HG03196 (cell line): ENCODE results near the gene CYB5R3.
"Not testable (repeated sequence)": the region's sequence is repeated elsewhere in the genome, so short reads cannot be mapped to it uniquely, and the experiment has no call there.

Source experiments
- ATAC-seq: cut with Tn5 transposase; IDR thresholded peaks from one replicate; pipeline ENCODE4 v1.9.1; 2021; ENCODE audit not compliant: unreplicated experiment

The CYB5R3 gene

DNA sequence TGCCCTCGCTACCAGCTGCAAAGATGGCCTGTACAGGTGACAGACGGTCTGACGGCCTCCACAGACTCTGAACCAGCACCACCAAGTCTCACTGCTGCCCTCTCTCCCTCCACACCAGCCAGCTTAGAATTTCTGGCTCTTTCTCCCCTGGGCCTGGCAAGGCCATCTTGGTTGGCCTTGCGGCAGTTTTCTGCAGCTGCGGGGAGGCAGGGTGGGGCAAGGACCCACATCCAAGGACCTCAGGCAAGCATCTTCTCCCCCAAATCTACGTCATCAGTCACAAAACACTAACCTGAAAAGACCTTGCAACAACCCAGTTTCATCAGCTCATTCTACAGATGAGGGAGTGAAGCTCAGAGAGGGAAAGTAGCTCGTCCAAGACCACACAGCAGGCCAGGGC is 22.8 kb downstream of the CYB5R3 start:
- ATAC-seq: no peak

DNA sequence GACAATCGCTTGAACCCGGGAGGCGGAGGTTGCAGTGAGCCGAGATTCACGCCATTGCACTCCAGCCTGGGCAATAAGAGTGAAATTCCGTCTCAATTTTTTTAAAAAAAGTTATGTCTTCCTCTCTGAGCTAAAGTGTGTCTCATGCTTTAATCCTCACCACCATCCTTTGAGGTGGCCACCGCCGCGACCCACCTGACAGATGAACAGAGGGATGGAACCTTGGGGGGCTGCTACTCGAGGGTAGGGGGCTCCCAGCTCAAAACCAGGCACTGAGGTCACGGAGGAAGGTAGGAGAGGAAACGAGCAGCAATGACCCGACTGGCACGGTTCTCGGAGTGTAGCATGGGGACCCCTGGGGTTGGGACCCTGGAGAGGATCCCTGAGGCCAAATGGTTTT is 23.8 kb downstream of the CYB5R3 start:
- no peak for ATAC-seq

GRCh38 chr22:42624551-42625106 is 24.6 kb downstream of the CYB5R3 start:
- no peak for ATAC-seq

DNA sequence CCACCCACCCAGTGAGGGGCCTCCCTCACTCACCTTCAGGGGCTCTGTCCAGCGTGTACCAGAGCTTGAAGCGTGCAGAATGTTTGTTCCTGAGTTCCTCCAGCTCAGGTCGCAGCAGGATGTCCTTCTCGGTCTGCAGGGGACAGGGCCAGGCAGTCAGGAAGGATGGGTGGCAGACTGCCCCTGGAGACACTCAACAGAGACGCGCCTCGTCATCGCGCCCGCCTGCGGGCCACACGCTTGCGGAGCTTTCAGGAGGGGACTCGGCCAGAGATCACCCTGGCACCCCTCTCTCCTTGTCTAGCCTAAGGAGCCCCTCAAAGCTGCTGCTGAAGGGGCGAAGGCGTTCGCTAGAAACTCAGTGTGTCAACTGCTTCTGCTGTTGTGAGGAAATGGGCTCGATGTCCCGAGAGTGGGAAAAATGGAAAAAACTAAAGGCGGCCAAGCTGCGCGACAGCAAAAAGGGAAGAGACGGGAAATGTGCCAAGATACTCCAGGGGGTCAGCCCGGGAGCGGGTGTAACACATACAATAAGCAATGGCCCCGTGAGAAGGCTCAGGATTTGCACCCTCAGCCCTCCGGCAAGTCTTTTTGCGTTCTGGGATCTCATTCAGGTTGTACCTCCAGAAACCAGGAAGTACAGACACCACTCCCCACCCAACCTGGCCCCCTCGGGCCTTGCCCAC is 25.3 kb downstream of the CYB5R3 start:
- no peak for ATAC-seq

GRCh38 chr22:42623301-42623751 is 25.9 kb downstream of the CYB5R3 start:
- ATAC-seq: no peak

DNA sequence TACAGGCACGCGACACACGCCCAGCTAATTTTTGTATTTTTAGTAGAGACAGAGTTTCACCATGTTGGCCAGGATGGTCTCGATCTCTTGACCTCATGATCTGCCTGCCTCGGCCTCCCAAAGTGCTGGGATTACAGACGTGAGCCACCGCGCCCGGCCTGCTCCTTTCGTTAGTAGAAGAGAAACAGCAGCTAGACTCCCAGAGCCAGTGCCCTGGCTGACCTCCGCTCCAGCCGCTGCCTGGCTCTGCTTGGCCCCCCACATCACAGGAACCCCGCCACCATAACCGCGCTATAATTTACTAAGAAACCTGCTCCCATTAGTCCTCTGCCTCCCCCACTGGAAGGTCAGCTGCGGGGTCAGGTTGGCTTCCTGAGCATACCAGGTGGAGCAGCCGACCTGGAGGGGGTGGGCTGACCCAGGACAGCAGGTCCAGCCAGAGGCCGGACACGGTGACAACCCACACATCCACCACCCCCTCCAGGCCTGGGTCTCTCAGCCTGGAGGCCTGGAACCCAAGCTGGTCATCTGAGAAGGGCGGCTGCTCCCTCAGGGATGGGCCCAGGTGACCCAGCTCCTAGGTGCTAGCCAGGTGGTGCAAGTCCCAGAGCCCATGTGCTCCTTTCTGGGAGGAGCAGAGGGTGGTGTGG is 27.0 kb downstream of the CYB5R3 start:
- no peak for ATAC-seq

DNA sequence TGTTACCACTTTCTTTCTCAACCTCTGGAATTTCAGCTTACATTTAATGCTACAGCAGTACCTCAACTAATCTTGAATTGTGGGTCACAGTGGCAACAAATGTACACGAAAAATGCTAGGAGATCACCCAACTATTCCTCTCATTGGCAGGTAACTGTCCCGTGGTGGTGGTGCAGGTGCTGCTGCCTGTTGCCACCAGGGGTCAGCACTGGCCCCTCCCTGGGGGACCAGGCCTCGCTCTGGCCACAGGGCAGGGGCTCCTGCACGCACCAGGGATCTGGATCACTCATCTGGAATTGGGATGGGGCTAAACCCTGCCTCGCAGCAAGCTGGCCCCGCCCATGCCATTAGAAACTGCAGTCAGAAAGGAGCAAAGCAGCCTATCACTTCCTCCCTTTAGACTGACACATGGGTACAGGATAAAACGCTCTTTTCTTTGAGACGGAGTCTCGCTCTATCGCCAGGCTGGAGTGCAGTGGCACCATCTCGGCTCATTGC is 27.6 kb downstream of the CYB5R3 start:
- no peak for ATAC-seq

GRCh38 chr22:42620084-42620483 is 29.1 kb downstream of the CYB5R3 start:
- no peak for ATAC-seq

DNA sequence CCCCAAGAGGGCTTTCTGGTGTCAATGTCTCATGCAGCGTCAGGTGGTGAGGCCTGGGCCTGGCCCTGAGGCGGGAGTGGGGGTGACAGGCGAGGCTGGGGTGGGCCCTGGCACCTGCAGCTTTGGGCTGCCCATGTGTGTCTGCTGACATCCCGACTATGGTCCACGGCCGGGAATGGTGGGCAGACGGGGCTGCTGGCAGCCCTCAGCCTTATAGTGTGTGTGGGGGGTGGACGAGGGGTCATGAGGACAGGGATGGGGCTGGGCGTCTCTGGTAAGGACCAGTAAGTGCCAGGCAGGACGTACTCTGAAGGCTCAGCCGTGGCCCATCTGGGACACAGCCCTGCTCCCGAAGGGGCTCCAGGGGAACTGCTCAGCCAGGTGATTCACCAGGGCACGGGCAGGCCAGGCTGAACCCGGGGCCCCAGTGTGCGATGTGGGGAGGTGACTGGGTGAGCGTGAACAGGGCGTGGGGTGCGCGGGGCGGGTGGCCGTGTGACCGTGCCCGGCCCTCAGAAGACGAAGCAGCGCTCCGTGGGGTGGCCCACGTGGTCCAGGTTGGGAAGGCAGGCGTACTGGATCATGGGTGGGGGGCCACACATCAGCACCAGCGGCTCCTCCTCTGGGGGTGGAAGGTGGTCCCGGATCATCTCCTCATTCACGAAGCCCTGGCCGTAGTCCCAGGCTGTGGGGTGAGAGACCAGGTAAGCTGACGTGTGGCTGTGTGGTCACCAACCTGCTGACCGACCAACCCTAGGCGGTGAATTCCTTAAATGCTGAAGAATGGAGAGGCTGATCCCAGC is 29.7 kb downstream of the CYB5R3 start:
- ATAC-seq: no peak

- ATAC-seq: no peak
Measured at GRCh38 chr22:42617155-42617983, 31.8 kb downstream of the CYB5R3 start.

DNA sequence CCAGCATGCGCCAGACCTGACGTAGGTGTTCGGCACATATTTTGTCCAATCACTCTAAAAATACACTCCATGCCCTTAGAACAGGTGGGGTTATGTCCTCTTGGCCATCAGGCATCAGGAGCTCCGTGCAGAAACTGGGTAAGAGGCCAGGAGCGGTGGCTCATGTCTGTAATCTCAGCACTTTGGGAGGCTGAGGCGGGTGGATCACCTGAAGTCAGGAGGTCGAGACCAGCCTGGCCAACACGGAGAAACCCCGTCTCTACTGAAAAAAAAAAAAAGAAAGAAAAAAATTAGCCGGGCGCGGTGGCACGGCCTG is 33.4 kb downstream of the CYB5R3 start:
- ATAC-seq: not testable (repeated sequence)

GRCh38 chr22:42615092-42615859 is 33.9 kb downstream of the CYB5R3 start:
- ATAC-seq: peak; percentile 58

DNA sequence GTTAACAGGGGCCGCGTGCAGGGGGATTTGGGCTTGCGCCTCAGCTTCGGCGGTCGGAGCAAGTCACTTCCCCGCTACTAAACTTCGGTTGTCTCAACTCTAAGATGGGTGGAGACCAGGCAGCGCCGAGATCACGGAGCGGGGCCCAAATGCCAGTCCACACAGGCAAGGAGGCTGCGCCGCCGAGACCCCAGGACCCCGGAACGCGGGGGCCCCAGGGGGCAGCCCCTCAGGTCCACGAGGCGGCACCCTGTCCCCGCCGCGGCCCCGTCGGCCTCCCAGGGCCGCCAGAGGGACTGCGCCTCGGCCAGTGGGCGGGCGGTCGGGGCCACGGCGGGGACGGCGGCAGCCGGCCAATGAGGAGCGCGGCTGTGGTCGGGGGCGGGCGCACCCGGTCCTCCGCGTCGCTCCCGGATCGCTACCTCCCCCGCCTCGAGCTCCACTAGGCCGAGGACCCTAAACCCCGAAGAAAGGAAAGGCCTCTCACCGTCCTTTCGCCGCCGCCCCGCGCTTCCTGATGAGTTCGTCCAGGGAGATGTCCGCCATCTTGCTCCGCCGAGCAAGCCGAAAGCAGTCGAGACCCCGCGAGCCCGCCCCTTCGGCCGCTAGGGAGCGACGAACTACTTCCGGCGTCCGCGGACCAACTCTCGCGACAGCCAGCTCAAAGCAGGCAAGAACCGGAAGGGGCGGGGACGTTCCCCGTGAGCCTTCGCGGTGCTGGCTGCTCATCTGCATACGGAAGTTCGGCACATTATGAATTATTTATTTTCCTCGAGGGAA is 34.7 kb downstream of the CYB5R3 start, which contains the start of gene POLDIP3:
TSS of gene POLDIP3 (minus strand) at position 572 of the 780 bp plus-strand sequence. CDS start at position 546, 26 bp downstream.
- peak; percentile 68 for ATAC-seq

- no peak for ATAC-seq
Measured at GRCh38 chr22:42613872-42614301, 35.3 kb downstream of the CYB5R3 start.

DNA sequence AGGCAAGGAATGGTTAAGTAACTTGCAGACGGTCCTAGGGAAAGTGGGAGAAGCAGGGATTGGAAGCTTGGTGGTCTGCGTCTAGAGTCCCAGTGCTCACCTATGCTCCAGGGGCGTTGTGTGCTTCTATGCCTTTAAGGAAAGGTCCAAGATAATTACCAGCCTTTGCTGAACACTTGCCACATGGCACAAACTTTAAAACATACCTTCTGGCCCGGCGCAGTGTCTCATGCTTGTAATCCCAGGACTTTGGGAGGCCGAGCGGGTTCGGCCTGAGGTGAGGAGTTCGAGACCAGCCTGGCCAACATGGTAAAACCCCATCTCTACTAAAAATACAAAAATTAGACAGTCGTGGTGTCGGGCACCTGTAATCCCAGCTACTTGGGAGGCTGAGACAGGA is 36.9 kb downstream of the CYB5R3 start:
- ATAC-seq: no peak

DNA sequence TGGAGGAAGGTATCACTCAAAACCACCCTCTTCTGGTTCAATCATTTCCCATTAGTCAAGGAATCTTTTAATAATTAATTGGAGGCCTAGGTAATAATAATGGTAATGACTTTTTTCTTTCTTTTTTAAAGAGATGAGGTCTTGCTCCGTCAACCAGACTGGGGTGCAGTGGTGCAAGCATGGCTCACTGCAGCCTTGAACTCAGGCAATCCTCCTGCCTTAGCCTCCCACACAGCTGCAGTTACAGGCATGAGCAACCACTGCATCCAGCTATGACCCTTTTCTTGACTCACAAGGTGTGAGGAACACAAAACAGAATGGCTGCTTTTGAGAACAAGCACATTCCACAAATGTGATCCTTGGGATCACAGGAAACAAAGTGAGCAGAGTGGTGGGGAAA is 38.1 kb downstream of the CYB5R3 start:
- no peak for ATAC-seq

GRCh38 chr22:42610186-42610585 is 39.0 kb downstream of the CYB5R3 start:
- no peak for ATAC-seq

GRCh38 chr22:42608823-42609361 is 40.3 kb downstream of the CYB5R3 start:
- no peak for ATAC-seq
